HuH-7.5 (cell line): ENCODE data around the gene ACP4.
"Not testable (repeated sequence)": the region's sequence is repeated elsewhere in the genome, so short reads cannot be mapped to it uniquely, and the experiment has no call there.

Experiments
- DNase-seq: peaks from one replicate; pipeline ENCODE4 v3.0.0; 2011; ENCODE audit warnings: low spot score

Gene ACP4

DNA sequence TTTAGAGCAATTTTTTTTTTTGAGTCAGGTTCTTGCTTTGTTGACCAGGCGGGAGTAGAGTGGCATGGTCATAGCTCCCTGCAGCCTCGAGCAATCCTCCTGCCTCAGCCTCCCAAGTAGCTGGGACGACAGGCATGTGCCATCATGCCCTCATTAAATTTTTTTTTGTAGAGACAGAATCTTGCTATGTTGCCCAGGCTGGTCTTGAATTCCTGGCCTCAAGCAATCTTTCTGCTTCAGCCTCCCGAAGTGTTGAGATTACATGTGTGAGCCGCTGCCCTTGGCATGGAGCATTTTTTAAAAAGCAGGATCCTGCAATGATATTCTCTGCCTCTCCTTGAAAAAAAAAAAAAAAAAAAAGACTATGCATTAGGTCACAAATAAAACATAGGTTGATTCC lies 14.1 kb upstream of the ACP4 start:
- DNase-seq, result no peak

DNA sequence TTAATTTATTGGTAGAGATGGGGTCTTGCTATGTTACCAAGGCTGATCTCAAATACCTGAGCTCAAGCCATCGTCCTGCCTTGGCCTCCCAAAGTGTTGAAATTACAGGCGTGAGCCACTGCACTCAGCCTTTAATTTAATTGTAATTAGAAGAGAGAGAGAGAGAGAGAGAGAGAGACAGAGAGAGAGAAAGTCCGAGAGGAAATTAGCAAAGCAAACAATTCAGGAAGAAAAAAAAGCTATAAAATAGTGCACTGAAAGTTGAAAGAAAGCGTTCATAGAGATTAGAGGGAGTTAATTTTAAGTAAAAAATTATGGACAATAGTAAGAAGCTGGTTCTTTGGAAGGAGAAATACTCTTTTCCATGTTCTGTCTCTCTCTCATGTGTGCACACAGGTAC lies 13.0 kb upstream of the ACP4 start:
- DNase-seq, result no peak

DNA sequence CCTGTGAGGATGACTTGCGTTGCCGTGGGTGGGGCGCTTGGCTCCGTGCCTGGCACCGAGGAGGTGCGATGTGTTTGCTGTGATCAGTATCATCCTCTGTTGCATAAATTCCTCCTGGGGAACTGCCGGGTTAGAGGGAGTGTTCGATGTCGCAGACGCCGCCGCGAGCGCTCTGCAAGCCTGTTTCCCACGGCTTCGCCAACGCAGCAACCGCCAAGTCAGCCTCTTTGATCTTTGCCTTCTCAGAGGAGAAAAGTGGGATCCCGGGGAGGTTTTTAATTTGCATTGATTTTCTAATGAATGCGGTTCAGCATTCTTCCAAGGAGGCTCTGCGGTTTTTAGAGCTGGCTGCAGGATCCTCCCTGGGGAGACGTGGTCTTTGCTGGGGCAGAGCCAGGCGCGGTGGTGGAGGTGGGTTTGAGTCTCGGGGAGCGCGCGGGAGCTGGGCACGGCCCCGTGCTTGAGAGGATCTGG lies 12.3 kb upstream of the ACP4 start:
- DNase-seq, result no peak

DNA sequence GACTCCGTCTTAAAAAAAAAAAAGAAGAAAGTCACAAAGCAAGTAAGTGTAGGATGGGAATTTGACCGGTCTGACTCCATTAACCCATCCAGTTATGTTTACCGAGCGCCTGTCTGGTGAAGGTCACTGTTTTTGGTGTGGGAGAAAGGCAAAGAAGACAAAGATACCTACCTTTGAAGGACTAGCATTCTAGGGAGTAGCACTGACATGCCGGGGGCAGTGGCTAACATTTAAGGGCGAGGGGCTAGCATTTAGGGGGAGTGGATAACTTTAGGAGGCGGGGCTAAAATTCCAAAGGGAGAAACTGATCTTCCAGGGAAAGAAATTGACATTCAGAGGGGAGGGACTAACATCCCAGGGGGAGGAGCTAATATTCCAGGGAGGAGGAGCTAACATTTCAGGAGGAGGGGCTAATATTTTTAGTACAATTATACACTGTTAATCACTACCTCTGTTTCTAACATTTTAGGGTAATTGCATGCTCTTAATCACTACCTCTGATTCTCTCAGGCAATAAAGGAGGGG lies 11.2 kb upstream of the ACP4 start:
- DNase-seq, result no peak

DNA sequence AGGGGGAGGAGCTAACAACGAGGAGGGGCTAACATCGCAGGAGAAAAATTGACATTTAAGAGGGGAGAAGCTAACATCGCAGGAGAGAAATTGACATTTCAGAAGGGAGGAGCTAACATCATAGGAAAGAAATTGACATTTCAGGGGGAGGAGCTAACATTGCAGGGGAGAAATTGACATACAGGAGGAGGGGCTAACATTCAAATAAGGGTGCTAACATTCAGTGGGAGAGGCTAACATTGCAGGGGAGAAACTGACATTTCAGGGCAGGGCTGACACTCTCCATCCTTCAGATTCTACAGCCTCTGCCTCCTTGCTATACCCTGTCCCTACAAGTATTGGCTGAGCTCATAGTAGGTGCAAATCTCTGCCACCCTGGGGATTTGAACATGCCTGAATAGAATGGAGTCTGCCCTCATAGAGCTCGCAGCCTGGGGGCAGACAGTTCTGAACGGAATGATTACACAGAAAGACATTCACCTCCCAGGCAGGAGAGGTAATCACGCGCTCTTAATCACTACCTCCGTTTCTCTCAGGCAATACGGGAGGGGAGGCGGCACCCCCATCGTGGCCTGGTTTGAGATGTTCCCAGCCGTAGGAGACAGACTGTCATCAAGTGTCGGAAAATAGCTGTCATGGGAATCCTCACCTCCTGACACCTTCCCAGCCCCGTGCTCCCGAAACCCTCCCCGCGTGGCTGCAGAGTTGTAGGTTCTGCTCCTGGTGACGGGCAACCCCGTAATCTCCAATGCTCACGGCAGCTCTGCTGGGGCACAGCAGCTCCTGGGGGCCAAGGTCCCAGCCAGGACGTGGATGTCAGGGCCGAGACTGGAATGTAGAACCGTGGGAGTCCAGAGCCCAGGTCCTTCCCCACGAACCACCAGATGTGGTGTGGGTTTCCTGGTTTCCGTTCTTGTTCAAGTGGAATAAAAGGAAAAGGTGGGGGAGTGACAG lies 10.4 kb upstream of the ACP4 start:
- DNase-seq, result no peak

DNA sequence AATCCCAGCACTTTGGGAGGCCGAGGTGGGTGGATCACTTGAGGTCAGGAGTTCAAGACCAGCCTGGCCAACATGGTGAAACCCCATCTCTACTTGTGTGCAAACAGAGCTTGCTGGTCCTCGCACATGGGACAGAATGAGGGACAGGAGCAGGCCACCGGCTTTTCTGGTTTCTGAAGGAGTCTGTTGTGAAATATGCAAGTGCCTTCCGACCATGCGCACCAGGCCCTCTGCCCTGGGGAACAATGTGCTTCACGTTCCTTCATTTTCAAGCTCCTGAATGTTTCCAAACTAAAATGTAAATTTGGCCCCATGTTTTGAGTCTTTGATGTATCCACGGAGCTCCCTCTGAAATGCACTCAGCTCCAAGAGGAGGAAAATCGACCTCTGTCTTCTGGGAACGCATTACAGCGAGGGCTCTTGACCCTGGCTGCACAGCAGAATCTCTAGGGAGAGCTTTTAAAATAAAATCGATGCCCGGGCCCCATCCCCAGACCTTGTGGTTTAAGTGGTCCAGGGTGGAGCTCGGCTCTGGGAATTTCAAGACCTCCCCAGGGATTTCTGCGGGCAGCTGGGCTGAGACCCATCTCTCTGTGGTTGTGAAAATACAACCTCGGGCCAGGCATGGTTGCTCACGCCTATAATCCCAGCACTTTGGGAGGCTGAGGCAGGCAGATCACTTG lies 9.3 kb upstream of the ACP4 start:
- no peak for DNase-seq

DNA sequence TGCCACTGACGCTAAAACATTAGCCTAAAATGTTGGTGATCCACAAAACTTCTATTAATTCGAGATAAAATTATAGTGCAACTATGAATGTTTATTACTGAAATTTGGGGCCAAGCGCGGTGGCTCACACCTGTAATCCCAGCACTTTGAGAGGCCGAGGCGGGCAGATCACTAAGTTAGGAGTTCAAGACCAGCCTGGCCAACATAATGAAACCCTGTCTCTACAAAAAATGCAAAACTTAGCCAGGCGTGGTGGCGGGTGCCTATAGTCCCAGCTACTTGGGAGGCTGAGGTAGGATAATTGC lies 6.4 kb upstream of the ACP4 start:
- not testable (repeated sequence) for DNase-seq

DNA sequence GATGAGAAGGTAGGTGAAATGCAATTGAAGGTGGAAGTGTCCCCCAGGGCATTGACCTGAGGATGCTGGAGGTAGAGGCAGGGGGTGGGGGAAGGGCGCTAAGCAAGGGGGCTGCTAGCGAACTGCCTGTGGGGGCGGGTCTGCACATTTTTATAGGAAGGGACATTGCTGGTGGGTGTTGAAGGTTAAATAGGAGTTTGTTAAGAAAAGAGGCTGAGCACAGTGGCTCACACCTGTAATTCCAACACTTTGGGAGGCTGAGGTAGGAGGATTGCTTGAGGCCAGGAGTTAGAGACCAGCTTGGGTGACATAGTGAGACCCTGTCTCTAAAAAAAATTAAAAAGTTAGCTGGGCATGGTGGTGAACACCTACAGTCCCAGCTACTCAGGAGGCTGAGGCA lies 5.5 kb upstream of the ACP4 start:
- DNase-seq, result no peak

DNA sequence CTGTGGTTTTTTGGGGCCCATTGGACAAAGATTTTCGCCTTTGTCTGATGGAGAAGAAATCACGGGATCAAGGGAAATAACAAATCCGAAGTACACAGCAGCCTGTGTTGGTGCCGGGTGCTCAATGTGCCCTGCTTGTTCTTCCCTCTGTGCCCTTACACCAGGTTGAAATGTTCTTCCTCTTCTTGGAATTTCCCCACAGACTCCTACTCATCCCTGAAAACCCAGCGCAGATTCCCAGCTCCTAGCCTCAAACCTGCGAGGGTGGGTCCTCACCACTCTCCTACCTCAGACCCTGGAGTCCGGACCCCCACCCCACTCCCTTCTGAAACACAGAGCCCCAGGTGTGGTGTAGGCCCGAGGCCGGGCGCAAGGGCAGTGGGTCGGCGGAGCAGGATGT lies 4.9 kb upstream of the ACP4 start:
- no peak for DNase-seq

DNA sequence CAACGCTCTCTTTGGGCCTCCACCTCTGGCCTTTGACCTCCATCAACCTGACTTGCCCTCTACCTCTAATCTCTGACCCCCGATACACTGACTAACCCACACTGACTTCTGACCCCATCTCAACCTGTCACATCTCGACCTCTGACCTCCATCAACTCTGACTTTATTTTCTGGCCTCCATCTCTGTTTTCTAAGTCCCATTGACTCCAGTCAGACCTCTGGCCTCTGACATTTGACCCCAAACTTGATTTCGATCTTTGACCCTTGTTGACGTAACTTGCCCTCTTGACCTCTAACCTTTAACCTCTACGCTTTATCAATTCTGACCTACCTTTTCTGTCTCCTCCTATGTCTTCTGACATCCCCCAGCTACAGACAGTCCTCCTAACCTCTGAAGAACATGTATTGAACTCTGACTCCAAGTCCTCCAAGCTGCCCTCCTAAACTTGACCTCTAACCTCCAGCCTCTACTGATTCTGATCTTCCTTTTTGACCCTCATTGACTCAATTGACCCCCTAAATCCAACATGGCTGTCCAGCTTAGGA lies 780 bp downstream of the ACP4 start:
- no peak for DNase-seq

DNA sequence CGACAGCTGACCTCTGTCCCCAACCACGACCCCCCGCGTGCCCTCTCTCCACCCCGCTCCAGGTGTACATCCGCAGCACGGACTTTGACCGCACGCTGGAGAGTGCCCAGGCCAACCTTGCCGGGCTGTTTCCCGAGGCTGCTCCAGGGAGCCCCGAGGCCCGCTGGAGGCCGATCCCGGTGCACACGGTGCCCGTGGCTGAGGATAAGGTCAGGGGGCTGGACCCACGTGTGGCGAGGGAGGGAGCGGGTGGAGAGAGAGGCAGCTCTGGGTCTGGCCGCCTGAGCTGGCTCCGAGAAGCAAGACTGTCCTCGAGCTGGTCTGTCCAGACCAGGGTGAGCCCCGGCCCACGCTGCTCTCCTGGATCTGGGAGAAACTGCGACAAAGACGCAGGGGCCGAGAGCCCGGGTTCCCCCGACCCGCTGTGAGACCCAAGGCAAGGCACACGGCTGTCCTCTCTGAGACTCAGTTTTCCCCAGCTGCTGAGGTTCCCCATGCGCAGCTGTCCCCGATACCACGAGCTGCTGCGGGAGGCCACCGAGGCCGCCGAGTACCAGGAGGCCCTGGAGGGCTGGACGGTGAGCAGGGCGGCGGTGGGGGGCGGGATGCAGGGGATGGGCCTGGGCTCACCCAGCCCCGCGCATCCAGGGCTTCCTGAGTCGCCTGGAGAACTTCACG lies 1.5 kb downstream of the ACP4 start:
- no peak for DNase-seq

DNA sequence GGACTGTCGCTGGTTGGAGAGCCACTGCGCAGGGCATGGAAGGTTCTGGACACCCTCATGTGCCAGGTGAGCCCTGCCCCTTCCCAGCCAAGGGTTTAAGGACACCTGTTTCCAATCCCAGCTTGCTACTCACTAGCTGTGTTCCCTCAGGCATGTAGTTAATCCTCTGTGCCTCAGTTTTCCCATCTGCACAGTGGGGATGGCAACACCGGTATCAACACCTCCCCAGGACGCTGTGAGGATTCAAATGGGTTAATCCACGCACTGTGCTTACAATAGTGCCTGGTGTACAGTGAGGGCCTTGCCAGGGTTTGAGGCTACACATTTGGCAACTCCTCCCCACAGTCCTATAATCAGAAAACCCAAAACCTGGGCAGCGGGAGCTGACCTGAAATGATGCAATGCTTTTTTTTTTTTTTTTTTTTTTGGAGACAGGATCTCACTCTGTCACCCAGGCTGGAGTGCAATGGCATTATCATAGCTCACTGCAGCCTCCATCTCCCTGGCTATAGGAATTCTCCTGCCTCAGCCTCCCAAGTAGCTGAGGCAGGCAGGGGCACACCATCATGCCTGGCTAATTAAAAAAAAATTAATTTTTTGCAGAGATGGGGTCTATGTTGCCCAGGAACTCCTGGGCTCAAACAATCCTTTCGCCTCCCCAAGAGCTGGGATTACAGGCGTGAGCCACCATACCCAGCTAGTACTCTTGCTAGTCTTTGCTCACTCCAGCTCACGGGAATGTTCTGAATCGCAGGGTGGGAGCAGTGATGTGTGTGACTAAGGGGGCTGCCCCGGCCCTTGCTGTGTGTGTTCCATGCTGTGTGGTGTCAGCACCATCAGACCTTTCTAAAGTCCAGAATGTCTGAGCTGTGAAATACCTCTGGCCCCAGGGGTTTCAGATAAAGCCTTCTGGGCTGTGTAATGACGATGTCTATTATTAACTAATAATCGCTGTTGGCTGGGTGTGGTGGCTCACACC lies 2.3 kb downstream of the ACP4 start:
- no peak for DNase-seq

DNA sequence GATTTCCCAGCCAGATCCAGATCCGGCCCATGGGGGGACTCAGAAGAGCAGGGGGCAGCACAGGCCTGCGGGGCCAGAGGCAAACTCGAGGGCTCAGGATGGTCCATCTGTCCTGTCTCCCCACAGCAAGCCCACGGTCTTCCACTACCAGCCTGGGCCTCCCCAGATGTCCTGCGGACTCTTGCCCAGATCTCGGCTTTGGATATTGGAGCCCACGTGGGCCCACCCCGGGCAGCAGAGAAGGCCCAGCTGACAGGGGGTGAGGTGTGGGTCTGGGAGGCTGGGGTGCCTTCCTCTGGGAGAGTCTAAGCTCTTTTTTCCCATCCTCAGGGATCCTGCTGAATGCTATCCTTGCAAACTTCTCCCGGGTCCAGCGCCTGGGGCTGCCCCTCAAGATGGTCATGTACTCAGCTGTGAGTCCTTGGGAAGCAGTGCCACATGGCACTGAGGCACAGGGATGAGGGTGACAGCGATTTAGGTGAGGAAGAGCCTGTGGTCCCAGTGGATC lies 3.4 kb downstream of the ACP4 start:
- no peak for DNase-seq

DNA sequence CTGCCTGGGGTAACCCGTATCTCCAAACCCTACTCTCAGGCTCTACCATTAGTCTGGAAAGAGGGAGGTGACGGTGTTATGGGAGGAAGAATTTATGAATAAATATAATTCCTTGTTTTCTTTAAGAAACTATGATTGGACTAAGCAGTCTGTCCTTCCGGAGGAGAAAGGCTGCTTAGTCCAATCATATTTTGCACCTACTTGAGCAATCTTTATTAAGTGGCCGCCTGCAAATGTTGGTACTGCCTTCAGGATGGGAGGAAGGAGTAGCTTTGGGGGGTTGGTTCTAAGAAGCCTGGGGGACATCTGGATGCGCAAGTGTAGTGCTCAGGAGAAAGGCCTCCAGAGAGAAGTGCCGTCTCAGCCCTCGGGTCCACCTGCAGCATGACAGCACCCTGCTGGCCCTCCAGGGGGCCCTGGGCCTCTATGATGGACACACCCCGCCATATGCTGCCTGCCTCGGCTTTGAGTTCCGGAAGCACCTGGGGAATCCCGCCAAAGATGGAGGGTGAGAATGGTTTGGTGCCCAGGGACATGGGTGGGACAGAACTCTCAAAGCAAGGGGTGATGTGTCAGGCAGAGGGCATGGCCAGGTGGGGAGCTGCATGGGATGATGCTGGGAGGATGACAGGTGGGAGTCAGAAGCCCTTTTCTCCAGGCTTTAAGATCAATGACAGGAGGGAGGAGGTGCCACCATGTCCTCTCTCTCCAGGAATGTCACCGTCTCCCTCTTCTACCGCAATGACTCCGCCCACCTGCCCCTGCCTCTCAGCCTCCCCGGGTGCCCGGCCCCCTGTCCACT lies 4.1 kb downstream of the ACP4 start:
- DNase-seq, result no peak

DNA sequence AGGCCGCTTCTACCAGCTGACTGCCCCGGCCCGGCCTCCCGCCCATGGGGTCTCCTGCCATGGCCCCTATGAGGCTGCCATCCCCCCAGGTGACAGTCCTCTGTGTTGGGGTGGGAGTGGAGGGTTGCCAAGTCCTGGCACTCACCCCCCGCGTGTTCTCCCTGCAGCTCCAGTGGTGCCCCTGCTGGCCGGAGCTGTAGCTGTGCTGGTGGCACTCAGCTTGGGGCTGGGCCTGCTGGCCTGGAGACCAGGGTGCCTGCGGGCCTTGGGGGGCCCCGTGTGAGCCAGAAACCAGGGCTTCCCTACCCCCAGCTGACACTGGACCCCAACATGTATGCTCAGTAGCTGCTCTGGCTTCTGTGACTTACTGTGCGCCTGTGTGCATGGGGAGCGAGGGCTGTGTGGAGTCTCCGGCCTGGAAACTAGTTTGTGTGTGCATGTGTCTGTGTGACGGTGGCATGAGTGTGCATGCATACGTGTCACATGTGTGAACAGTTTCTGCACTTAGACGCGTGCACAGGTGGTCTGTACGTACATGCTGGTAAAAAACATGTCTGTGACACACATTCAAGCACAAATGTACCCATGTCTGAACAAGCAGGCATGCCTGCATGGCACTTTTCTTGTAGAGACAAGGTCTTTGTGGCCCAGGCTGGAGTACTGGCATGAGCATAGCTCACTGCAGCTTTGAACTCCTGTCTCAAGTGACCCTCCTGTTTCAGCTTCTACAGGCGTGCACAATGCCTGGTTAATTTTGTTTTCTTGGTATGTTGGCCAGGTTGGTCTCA lies 4.9 kb downstream of the ACP4 start:
- DNase-seq, result no peak

DNA sequence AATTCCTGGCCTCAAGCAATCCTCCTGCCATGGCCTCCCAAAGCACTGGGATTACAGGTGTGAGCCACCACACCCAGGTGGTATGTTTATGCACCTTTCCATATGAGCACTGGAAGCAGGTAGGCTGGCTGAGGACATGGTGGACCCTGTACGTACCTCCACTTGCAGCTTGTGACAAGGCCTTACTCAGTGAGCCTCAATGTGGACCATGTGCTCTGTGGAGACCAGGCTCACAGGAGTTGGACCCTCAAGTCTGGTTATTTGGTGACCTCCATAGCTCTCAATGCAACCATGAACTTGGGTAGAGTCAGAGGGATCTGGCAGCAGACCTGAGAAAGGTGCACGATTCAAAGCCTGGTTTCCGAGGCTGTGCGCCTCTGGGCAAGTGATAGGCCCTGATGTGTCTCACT lies 5.5 kb downstream of the ACP4 start:
- no peak for DNase-seq

DNA sequence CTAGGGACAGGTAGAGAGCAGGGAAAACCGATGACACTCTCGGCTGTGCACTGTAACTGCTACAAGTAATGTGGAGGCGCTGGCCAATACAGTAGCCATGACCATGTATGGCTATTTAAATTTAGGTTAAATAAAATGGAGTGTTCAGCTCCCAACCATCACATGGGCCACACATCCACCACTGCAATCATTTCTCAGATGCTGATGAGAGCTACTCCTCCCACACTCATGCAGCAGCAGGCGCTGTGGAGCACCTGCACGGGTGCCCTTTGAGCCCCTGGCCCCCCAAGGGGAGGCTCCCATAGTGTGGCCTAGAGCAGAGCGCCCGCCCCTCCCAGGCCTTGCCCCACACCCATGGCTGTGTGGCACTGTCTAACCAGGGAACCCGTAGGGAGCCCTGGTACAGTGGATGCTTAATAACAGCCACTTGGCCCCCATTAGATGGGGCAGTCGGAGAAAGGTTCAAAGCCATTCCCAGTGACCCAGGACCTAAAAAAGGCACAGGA lies 6.0 kb downstream of the ACP4 start:
- no peak for DNase-seq

DNA sequence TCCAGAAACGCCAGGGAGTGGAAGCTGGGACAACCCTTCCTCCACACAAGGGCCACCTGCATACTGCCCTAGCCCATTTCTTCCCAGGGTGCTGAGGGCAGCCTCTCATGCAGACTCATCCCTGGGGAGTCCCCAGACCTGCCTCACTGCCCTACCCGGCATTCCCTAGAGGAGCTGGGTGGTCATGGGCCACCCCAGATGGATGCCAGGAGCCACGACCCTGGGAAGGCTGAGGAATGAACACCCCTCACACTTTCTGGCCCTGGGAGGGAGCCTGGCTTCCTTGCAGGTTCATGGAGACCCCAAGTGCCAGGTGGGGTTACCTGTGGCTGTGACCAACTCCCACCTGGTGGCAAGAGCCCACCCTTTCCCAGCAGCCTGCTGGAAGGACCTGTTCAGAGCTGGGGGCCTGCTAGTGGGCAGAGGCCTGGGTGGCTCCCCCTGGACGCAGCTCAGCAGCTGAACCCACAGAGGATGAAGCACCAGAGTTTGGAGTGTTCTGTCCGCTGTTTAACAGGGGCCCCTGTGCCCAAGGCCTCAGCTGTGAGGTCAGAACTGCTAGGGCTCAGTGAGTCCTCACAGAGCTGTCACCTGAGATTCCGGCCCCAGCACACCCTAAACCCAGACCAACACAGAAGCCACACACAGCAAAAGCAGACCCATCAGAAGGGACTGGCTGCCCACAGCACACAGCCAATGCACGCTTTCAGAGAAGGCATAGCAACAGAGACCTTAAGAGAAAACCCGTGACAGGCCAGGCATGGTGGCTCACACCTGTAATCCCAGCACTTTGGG lies 6.6 kb downstream of the ACP4 start:
- no peak for DNase-seq
